HG03135 (cell line): ENCODE data around the gene PPP2R5C.
"Not testable (repeated sequence)": the region's sequence is repeated elsewhere in the genome, so short reads cannot be mapped to it uniquely, and the experiment has no call there.

Experiments used
- ATAC-seq: cut with Tn5 transposase; IDR thresholded peaks from one replicate; pipeline ENCODE4 v1.9.1; 2021; ENCODE audit warnings: mild to moderate bottlenecking, moderate library complexity; ENCODE audit not compliant: unreplicated experiment

Gene PPP2R5C

DNA sequence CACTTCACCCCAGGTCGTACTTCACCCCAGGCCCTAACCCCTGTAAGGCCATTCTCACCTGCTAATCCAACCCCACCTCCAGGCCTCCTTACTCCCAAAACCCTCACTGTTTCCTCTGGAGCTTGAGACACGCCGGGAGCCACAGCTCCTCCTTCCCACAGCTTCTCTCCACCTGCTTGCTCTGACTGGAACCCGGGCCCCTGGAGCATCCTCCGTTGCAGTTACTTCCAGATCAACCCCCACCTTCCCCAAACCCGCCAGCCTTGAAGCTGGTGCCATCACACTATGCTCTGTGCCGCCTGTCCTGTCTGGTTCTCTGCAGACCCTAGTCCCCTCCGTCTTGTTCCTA, 34.6 kb upstream of the PPP2R5C start:
- no peak for ATAC-seq

DNA sequence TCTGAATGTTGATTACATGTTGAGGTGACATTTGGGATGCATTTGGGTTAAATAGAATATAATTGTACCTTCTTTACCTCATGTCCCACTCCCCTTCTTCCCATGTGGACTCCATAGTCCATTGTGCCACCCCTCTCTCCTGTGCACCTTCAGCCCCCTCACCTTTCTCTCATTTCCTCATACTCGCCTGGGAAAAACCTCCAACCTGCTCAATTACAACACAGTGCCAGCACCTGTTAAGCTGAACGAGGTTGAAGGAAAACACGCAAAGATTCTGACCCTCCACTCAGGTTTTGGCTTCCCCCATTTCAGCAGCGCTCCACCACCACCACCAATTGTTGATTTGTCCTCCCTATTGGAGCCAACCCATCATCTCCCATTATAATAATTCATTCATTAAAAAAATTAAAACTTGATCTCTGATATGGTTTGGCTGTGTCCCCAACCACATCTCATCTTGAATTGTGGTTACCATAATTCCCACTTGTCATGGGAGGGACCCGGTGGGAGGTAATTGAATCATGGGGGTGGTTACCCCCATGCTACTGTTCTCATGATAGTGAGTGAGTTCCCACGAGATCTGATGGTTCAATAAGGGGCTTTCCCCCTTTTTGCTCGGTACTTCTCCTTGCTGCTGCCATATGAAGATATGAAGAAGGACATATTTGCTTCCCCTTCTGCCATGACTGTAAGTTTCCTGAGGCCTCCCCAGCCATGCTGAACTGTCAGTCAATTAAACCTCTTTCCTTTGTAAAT, 33.7 kb upstream of the PPP2R5C start:
- ATAC-seq = no peak

DNA sequence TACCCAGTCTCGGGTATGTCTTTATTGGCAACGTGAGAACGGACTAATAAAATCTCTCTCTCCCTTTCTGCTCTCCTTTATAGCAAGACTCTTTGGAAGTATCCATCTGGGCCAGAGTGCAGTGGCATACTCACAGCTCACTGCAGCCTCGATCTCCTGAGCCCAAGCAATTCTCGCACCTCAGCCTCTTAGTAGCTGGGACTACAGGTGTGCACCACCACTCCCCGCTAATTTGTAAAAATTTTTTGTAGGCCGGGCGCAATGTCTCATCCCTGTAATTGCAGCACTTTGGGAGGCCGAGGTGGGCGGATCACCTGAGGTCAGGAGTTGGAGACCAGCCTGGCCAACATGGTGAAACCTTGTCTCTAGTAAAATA, 33.2 kb upstream of the PPP2R5C start:
- no peak for ATAC-seq

DNA sequence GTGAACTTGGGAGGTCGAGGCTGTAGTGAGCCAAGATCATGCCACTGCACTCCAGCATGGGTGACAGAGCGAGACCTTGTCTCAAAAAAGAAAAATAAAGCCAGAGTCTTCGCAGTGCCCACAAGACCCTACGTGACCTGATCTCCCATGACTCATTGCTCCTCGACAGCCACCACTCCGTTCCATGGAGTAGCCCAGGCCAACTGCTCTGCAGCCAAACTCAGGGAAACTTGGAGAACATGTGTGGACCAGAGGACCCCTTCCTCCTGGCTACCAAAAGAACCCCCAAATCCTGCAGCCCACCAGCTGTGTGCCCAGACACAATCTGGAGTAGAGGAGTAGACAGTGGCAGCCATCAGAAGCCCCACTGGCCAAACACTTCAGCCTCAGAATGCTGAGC, 32.1 kb upstream of the PPP2R5C start:
- no peak for ATAC-seq

GRCh38 chr14:101730157-101730556, 31.4 kb upstream of the PPP2R5C start:
- ATAC-seq = not testable (repeated sequence)

DNA sequence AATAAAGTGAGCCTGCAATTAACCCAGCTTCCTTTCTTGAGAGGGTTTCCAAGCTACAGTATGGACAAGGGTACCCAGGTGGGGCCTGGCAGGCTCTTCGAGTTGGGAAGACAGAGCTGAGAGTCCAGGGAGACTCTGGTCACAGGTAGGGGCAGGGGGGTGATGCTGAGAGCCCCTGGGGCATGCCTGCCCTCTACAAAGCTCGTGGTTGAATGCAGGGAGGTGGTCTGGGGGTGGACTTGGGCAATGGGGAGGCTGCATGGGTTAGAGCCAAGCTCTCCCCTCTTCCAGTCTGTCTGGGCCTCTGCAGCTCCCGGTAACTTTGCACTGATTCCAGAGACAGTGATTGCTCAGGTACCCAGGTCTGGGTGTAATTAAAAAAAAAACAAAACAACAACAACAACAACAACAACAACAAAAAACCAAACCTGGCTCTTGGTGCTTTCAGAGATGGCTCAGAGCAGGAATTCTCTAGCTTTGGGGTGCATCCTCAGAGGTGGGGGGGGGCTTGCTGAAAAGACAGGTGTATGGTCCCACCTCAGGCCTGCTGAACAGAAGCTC, 30.8 kb upstream of the PPP2R5C start:
- ATAC-seq = no peak

GRCh38 chr14:101731187-101732080, 30.1 kb upstream of the PPP2R5C start:
- ATAC-seq = peak; percentile 63

DNA sequence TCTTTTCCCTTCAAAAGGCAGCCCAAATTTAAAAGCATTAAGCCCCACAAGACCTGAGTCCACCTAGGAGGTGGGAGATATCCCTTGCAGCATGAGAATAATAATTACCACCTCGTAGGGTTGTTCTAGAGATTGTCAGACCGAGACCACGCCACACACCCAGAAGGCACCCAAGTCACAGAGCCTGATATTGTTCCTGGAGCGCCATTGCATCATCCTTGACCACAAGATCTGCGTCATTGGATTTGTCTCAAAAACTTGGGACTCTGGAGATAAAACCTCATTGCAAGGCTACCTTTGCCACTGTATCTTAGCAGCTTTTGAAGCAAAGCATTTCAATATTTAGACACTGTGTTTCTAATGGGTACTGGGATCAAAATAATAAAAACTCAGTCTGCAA, 29.4 kb upstream of the PPP2R5C start:
- ATAC-seq = no peak

DNA sequence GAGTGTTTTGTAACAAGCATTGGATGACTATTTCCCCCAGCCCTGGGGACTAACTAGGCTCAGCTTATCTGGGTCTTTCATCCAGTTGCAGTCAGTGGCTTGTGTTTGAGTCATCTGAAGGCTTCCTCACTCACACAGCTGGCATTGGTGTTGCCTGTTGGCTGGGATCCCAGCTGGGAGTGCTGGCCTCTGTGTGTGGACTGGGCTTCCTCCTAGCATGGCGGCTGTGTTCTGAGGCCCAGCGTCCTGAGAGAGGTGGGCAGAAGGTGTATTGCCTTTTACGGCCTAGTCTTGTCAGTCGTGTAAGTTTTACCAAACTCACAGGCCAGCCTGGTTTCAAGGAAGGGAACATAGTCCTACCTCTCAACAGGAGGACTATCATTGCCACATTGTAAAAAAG, 28.3 kb upstream of the PPP2R5C start:
- ATAC-seq = no peak

DNA sequence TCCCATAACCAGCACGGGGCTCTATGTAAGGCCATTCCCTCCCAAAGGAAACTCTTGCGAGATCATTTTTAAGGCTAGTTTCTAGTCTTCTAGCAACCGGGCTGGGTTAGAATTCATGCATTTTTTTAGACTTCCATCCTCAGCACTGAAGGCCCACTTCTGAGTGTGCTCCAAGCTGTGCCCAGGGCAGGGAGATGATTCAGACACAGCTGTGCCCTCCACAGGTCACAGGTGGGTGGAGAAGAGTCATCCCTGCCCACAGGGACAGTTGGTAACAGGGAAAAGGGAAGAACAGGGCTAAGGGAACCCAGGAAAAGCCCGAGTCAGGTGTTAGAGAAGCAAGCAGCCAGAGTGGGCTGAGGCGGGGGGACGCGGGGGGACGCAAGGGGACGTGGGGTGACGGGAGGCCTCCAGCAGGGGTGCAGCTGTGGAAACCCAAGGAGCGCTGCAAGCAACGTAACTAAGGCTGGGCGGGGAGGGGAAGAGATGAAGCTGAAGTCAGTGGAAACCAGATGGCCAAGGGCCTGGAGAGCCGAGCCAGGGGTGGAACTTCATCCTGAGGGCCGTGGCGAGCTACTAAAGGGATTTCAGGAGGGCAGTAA, 27.2 kb upstream of the PPP2R5C start:
- no peak for ATAC-seq

DNA sequence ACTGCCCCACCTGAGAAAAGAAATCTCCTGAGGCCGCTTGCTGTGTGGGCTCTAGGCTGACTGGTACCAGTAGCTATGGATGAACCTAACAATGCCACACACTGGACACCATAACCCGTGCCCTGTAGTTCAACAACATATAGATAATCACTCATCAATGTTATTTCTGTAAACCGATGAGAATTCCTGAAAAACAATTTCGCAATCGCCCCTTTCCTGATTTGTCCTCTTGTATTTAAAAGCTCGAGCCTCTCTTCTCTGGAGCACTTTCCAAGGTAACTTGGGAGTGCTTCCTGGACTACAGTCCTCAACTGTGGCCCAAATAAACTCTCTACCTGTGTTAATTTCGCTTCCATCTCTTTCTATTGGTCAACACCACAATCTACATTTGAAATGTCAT, 26.1 kb upstream of the PPP2R5C start:
- ATAC-seq = no peak

GRCh38 chr14:101736071-101736470, 25.4 kb upstream of the PPP2R5C start:
- no peak for ATAC-seq

DNA sequence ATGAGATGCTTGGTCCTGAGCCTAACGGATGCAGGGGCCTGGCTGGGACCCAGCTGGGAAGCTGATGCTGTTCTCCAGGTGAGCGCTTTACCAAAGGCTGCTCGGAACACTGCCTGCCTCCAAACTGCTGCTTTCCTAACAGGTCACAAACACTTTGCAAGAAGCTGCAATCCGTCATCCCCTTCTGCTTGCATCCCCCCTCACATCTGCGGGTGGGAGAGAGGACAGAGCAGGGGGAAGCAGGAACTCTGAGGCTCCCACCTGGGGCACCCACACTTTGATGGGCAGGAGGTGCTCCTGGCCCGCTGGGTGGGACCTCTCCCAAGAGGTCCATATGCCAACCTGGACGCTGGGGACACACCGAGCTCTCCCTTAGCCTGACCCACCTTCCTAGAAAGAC, 24.9 kb upstream of the PPP2R5C start:
- no peak for ATAC-seq

- ATAC-seq = no peak
Observed at GRCh38 chr14:101737414-101738339, 23.8 kb upstream of the PPP2R5C start.

DNA sequence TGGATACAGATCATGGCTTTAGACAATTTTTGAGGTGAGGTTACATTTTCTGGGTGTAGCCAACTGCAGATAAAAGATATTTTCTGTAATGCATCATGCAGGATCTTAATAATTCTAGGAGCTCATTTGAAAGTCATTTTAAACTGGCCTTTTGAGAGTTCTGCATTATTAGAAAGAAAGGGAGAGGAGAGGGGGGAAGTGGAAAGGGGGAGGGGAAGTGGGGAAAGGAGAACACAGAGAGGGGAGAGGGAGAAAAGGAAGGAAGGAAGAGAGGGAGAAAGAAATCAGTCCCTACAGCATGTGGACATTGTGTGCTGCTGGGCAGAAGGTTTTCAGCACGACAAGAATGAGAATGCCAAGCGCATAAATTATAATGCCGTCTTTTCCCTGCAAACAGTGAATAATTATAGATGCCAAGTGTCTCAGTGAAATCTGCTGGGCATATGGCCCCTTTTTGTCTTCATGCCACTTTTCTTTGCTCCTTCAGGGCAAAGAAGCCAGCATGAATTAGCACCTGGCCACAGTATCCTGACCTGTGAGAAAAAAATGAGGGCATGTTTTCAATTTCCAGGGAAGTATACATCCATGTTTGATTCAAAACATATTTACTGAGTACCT, 22.7 kb upstream of the PPP2R5C start:
- no peak for ATAC-seq

DNA sequence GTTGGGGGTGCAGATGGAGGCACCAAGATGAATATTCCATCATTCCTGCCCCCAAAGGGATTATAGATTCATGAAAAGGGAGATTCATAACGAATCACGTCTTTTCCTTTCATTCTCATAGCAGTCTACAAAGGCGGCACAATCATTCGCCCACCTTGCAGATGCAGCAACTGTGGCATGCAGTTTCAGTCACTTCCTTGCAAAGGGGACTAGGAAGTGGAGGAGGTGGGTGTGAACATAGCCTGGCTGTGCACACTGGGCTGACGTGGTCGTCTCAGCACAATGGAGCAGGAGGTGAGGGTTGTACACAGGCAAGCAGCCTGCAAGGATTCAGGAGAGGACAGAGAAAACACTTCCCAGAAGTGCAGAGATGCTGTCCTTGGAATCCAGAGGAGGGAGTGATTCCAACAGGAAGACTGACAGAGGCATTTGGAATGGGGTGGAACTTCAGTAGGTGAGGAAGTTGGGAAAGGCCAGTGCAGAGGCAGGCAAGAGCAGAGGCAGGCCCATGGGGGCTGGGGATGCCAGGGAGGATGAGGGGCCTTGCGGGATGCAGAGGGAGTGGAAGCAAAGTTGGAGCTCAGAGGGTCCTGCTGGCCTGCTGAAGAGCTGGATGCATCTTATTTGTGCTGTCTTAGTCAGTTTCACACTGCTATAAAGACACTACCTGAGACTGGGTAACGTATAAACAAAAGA, 21.9 kb upstream of the PPP2R5C start:
- no peak for ATAC-seq

GRCh38 chr14:101740981-101741380, 20.5 kb upstream of the PPP2R5C start:
- ATAC-seq = no peak

GRCh38 chr14:101743701-101744100, 17.8 kb upstream of the PPP2R5C start:
- ATAC-seq = no peak

DNA sequence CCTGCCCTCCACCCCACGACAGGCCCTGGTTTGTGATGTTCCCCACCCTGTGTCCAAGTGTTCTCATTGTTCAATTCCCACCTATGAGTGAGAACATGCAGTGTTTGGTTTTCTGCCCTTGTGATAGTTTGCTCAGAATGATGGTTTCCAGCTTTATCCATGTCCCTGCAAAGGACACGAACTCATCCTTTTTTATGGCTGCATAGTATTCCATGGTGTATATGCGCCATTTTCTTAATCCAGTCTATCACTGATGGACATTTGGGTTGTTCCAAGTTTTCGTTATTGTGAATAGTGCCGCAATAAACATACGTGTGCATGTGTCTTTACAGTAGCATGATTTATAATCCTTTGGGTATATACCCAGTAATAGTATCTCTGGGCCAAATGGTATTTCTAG, 17.1 kb upstream of the PPP2R5C start:
- ATAC-seq = not testable (repeated sequence)
